Endothelial cell of umbilical vein (primary cell): ENCODE measurements around the gene DNAH1. TPM values are rescaled to one million over a fixed set of nuclear protein-coding genes. Genes with fewer than 3 reads are reported as not detected.

Experiments used
- BruUV-seq: library from RNA; stranded (reverse); fragments of 400-500 nt; replicated peaks from 2 replicates; lab custom pipeline; 2021; lab: Mats Ljungman, UMichigan
- CTCF ChIA-PET: fragments of 300-600, 350-600 bp; sonication (Branson Sonifier 250); formaldehyde crosslinking; loops from one replicate; lab custom pipeline; 2021; ENCODE audit warnings: antibody characterized with exemption, inconsistent platforms; lab: Charles Lee
- POLR2A ChIA-PET: fragments of 300-600, 350-600 bp; sonication (Branson Sonifier 250); formaldehyde crosslinking; loops from one replicate; lab custom pipeline; 2021; ENCODE audit warnings: antibody characterized with exemption, inconsistent platforms; lab: Charles Lee
- DNase-seq: peaks from one replicate; pipeline ENCODE4 v3.0.0-alpha.2; 2011; ENCODE audit warnings: low read depth, low spot score
- FAIRE-seq: peaks from 2 replicates; lab custom pipeline; 2011; peaks lifted over from hg19 to GRCh38; lab: Jason Lieb, UNC
- H2AFZ ChIP-seq: 2 replicates; pipeline ENCODE4 v1.6.0; 2012; ENCODE audit warnings: low read depth, low read length, control low read depth, inconsistent platforms
- H3K27ac ChIP-seq: 2 replicates; pipeline ENCODE4 v1.5.1; 2011; ENCODE audit warnings: low read depth, mild to moderate bottlenecking, control low read depth, low read length, moderate library complexity; ENCODE audit not compliant: insufficient read depth
- H3K27me3 ChIP-seq, 2 experiments: 2 replicates each; pipeline versions ENCODE4 v1.6.0 to v1.6.1; 2011; ENCODE audit warnings: low read length in 2 of 2, mixed read lengths in 1 of 2; ENCODE audit not compliant: control insufficient read depth in 2 of 2, insufficient read depth in 2 of 2
- H3K36me3 ChIP-seq, 2 experiments: 2 replicates in 1 of 2; 3 replicates in 1 of 2; pipeline ENCODE4 v1.5.1; 2011; ENCODE audit warnings: low read length in 2 of 2, mild to moderate bottlenecking in 1 of 2, moderate library complexity in 1 of 2; ENCODE audit not compliant: control insufficient read depth in 2 of 2, insufficient read depth in 2 of 2; ENCODE audit errors: extremely low read depth in 1 of 2
- H3K4me1 ChIP-seq: 3 replicates; pipeline ENCODE4 v1.5.1; 2011; ENCODE audit warnings: mild to moderate bottlenecking, low read length; ENCODE audit not compliant: control insufficient read depth, insufficient read depth; ENCODE audit errors: extremely low read depth
- H3K4me2 ChIP-seq: 2 replicates; pipeline ENCODE4 v1.6.1; 2011; ENCODE audit warnings: low read length, control low read depth, mixed read lengths; ENCODE audit not compliant: insufficient read depth
- H3K4me3 ChIP-seq, 3 experiments: fragments of 200-600 bp in 1 of 3; sonication (generic), shearing (Covaris generic) in 1 of 3; replicated peaks in 1 of 3; 2 replicates each; pipeline ENCODE4 v1.5.1; 2011 to 2016; ENCODE audit warnings: control low read depth in 3 of 3, low read length in 3 of 3, mild to moderate bottlenecking in 2 of 3, inconsistent platforms in 1 of 3, low read depth in 1 of 3, moderate library complexity in 1 of 3; ENCODE audit not compliant: insufficient read depth in 1 of 3
- H3K79me2 ChIP-seq: 2 replicates; pipeline ENCODE4 v1.6.0; 2012; ENCODE audit warnings: low read length, inconsistent platforms; ENCODE audit not compliant: control insufficient read depth, insufficient read depth
- H3K9ac ChIP-seq: replicated peaks from 2 replicates; pipeline ENCODE3; 2011; ENCODE audit warnings: low read length, control low read depth; ENCODE audit not compliant: insufficient read depth; ENCODE audit errors: extremely low read depth
- H3K9me1 ChIP-seq: replicated peaks from 3 replicates; pipeline ENCODE4 v1.6.0; 2011; ENCODE audit warnings: mild to moderate bottlenecking, low read length; ENCODE audit not compliant: control insufficient read depth, insufficient read depth; ENCODE audit errors: extremely low read depth
- H3K9me3 ChIP-seq: replicated peaks from 2 replicates; pipeline ENCODE4 v1.5.1; 2012; ENCODE audit warnings: low read length, inconsistent platforms; ENCODE audit not compliant: control insufficient read depth, insufficient read depth
- H4K20me1 ChIP-seq: replicated peaks from 2 replicates; pipeline ENCODE3; 2011; ENCODE audit warnings: mild to moderate bottlenecking, low read length; ENCODE audit not compliant: control insufficient read depth, insufficient read depth; ENCODE audit errors: extremely low read depth
- CTCF ChIP-seq, 2 donors: IDR thresholded peaks; 1 replicate in 1 of 2; 2 replicates in 1 of 2; pipeline ENCODE4 v1.5.1; 2011; ENCODE audit warnings: low read length in 2 of 2, mild to moderate bottlenecking in 2 of 2, moderate library complexity in 2 of 2, control low read depth in 1 of 2, inconsistent platforms in 1 of 2, low read depth in 1 of 2; ENCODE audit not compliant: insufficient read depth in 1 of 2; ENCODE audit errors: extremely low read depth in 1 of 2
- EZH2 ChIP-seq: IDR thresholded peaks from 2 replicates; pipeline ENCODE4 v1.6.1; 2012; ENCODE audit warnings: borderline replicate concordance, low read depth, mild to moderate bottlenecking, moderate library complexity, low read length, inconsistent platforms; ENCODE audit not compliant: severe bottlenecking
- FOS ChIP-seq: IDR thresholded peaks from 2 replicates; pipeline ENCODE4 v1.6.1; 2011; ENCODE audit warnings: mild to moderate bottlenecking, low read length, moderate library complexity, borderline replicate concordance; ENCODE audit not compliant: insufficient read depth
- GATA2 ChIP-seq: IDR thresholded peaks from 2 replicates; pipeline ENCODE4 v1.7.0; 2011; ENCODE audit warnings: low read depth, mild to moderate bottlenecking, moderate library complexity, mixed read lengths, low read length; ENCODE audit not compliant: insufficient read length, insufficient read depth
- JUN ChIP-seq: IDR thresholded peaks from 2 replicates; pipeline ENCODE4 v1.6.1; 2011; ENCODE audit warnings: borderline replicate concordance, low read depth; ENCODE audit not compliant: insufficient read length, insufficient read depth
- MAX ChIP-seq: IDR thresholded peaks from 2 replicates; pipeline ENCODE4 v1.6.1; 2011; ENCODE audit not compliant: insufficient read depth, insufficient read length
- MYC ChIP-seq: IDR thresholded peaks from one replicate; pipeline ENCODE4 v1.6.1; 2011; ENCODE audit warnings: mild to moderate bottlenecking, low read depth, low read length
- POLR2A ChIP-seq: IDR thresholded peaks from 2 replicates; pipeline ENCODE4 v1.6.1; 2012; ENCODE audit warnings: low read depth, mild to moderate bottlenecking, control low read depth, low read length
- POLR2AphosphoS5 ChIP-seq: IDR thresholded peaks from 2 replicates; pipeline ENCODE4 v1.6.1; 2012; ENCODE audit warnings: low read depth, mild to moderate bottlenecking, control low read depth, low read length, moderate library complexity; ENCODE audit not compliant: insufficient read depth
- dilution Hi-C: fragments of 300-500 bp; cut with MboI; formaldehyde crosslinking; loops from one replicate; pipeline ENCODE4 v1.15.0; 2019; ENCODE audit warnings: low sequenced_read_pairs; ENCODE audit not compliant: extremely low pct_ligation_motif_present
- intact Hi-C: fragments of 100-400 bp; cut with micrococcal nuclease; formaldehyde crosslinking; loops from one replicate; pipeline ENCODE4 v1.10.0; 2022
- polyA plus RNA-seq, 4 experiments: library from polyadenylated mRNA; depleted of rRNA in 3 of 4; stranded (reverse) in 3 of 4; unstranded in 1 of 4; fragments of >200 nt; gene quantifications; 2 replicates each; pipeline versions ENCODE4 v1.2.1 to v1.2.3, GENCODE V29; 2011 to 2012; ENCODE audit warnings: missing spikeins in 1 of 4
- total RNA-seq: library from RNA; stranded (reverse); gene quantifications from 2 replicates; pipeline ENCODE4 v1.2.3, GENCODE V29; 2021

DNAH1 gene
- total and polyA plus RNA-seq, 2 donors (not counting 3 experiments of a cell fraction or from before 2014, with no cell fraction given) = 5.8 to 6.0 TPM

- no peak for FAIRE-seq
- TF ChIP-seq JUN (no peak), POLR2AphosphoS5 (no peak), CTCF (IDR thresholded peaks at IDR 0.05; ENCODE audit: extremely low read depth in 1 of 2, insufficient read depth in 1 of 2, low read depth in 1 of 2, low read length in 2 of 2) (no peak), MYC (no peak), MAX (no peak), POLR2A (no peak), FOS (no peak), GATA2 (no peak), EZH2 (no peak)
- no peak overlapping the region for H3K27ac ChIP-seq
- no peak for DNase-seq
- no peak overlapping the region for H2AFZ ChIP-seq
- peaks cover 10% of the 10 kb centered on the region for H3K4me1 ChIP-seq
- intact Hi-C loops = loop anchor here (2.0 kb wide), 1 partner anchor 51 kb away; the partner anchor contains the start of gene TWF2
- no peak overlapping the region for H3K4me3 ChIP-seq
- POLR2A ChIA-PET = no interaction called here
- no peaks in the 10 kb centered on the region for H4K20me1 ChIP-seq
- H3K9me1 ChIP-seq = no peaks in the 10 kb centered on the region
- H3K79me2 ChIP-seq = peaks cover 5% of the 10 kb centered on the region
- H3K36me3 ChIP-seq = peaks cover 0 to 23% of the 10 kb centered on the region in 2 experiments
- H3K9ac ChIP-seq = no peak overlapping the region
- no peaks in the 10 kb centered on the region for H3K27me3 ChIP-seq
- CTCF ChIA-PET = interaction anchor here (0.6 to 8.2 kb wide), 9 partner anchors 10 to 99 kb away, joined by 3 to 107 read pairs (median 3); no protein-coding TSS in a partner anchor
- dilution Hi-C loops = no loop called here
- no peak overlapping the region for H3K4me2 ChIP-seq
- no peaks in the 10 kb centered on the region for H3K9me3 ChIP-seq
- no TSS peak for BruUV-seq
Observed at GRCh38 chr3:52289747-52290595, 26.1 kb upstream of the DNAH1 start.
